Measurements from ENCODE around the gene CETP. TPM values are rescaled to one million over a fixed set of nuclear protein-coding genes. Genes with fewer than 3 reads are reported as not detected.
A peak's percentile ranks its signal among the peaks of the same experiment; 100 is the strongest.

The CETP gene
- total and polyA plus RNA-seq, 2 of the 13 experiments (the other 11 are each of a cell fraction or from before 2014, with no cell fraction given): 0.31 to 9.8 TPM

DNA sequence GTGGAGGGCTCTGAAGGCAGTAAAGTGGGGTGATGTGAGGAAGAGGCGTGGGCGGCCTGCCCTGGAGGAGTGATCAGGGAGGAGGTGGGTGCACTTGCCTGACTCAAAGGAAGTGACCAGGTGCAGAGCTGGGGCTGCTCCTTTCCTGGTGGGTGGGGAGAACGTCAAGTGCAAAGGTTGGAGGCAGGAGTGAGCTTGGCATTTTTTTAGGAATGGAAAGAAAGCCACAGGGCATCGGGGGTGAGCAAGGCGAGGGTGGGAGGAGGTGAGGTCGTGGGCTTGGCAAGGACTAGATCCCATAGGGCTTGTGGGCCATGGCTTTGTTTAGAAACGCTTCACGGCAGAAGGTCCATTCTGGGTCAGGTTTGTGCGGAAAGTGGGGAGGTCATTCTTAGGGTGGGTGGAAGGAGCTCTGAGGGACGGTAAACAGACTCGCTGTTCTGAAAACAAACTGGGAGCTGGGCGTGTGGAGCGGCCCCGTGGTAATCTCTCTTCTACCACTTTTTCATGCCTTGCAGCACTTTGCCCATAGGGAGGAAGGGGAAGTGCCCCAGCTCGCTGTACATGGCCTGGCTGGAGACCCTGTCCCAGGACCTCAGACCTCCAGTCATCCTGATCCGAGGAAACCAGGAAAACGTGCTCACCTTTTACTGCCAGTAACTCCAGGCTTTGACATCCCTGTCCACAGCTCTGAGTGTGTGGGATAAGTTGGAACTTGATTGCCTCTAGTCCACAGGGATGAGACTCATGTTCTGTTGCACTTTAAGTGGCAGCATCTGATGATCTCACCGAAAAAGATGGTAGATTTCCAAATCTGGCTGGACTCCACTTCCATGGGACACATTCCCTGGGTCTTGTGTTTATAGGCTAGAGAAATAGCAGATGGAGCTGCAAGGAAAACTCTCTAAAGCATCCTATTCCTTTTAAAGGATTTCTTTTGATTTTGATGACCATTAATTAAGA, 48.7 kb upstream of the CETP start (continued):
- TF ChIP-seq, protein P1, sequence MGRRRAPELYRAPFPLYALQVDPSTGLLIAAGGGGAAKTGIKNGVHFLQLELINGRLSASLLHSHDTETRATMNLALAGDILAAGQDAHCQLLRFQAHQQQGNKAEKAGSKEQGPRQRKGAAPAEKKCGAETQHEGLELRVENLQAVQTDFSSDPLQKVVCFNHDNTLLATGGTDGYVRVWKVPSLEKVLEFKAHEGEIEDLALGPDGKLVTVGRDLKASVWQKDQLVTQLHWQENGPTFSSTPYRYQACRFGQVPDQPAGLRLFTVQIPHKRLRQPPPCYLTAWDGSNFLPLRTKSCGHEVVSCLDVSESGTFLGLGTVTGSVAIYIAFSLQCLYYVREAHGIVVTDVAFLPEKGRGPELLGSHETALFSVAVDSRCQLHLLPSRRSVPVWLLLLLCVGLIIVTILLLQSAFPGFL (CRISPR knock-in tag; IDR thresholded peaks at IDR 0.05): no peak
- TF ChIP-seq KDM5B (CRISPR knock-in tag; IDR thresholded peaks at IDR 0.05; ENCODE audit: borderline replicate concordance) (no peak), ZNF605 (CRISPR knock-in tag; IDR thresholded peaks at IDR 0.05) (0 out of 2 replicates have a peak, but pooled peaks have one; percentile 50), PHF8 (CRISPR knock-in tag; IDR thresholded peaks at IDR 0.05) (no peak; the same call in 1 of the 2 replicates), ZNF772 (CRISPR knock-in tag; IDR thresholded peaks at IDR 0.05) (peak; percentile 77; the same call in 1 of the 2 replicates), ZNF747 (CRISPR knock-in tag; IDR thresholded peaks at IDR 0.05; ENCODE audit: borderline replicate concordance) (peak; percentile 57; the same call in 1 of the 2 replicates), PHF21A (CRISPR knock-in tag; IDR thresholded peaks at IDR 0.05) (0 out of 2 replicates have a peak, but pooled peaks have one; percentile 37), ZNF430 (CRISPR knock-in tag; IDR thresholded peaks at IDR 0.05) (0 out of 2 replicates have a peak, but pooled peaks have one; percentile 7), ZNF501 (CRISPR knock-in tag; IDR thresholded peaks at IDR 0.05) (0 out of 2 replicates have a peak, but pooled peaks have one; percentile 35), NRL (CRISPR knock-in tag; IDR thresholded peaks at IDR 0.05; ENCODE audit: borderline replicate concordance) (0 out of 2 replicates have a peak, but pooled peaks have one; percentile 49), SALL1 (CRISPR knock-in tag; IDR thresholded peaks at IDR 0.05) (peak; percentile 33; the same call in 1 of the 2 replicates), BRCA1 (CRISPR knock-in tag; IDR thresholded peaks at IDR 0.05) (no peak)
- TF ChIP-seq, protein P2, sequence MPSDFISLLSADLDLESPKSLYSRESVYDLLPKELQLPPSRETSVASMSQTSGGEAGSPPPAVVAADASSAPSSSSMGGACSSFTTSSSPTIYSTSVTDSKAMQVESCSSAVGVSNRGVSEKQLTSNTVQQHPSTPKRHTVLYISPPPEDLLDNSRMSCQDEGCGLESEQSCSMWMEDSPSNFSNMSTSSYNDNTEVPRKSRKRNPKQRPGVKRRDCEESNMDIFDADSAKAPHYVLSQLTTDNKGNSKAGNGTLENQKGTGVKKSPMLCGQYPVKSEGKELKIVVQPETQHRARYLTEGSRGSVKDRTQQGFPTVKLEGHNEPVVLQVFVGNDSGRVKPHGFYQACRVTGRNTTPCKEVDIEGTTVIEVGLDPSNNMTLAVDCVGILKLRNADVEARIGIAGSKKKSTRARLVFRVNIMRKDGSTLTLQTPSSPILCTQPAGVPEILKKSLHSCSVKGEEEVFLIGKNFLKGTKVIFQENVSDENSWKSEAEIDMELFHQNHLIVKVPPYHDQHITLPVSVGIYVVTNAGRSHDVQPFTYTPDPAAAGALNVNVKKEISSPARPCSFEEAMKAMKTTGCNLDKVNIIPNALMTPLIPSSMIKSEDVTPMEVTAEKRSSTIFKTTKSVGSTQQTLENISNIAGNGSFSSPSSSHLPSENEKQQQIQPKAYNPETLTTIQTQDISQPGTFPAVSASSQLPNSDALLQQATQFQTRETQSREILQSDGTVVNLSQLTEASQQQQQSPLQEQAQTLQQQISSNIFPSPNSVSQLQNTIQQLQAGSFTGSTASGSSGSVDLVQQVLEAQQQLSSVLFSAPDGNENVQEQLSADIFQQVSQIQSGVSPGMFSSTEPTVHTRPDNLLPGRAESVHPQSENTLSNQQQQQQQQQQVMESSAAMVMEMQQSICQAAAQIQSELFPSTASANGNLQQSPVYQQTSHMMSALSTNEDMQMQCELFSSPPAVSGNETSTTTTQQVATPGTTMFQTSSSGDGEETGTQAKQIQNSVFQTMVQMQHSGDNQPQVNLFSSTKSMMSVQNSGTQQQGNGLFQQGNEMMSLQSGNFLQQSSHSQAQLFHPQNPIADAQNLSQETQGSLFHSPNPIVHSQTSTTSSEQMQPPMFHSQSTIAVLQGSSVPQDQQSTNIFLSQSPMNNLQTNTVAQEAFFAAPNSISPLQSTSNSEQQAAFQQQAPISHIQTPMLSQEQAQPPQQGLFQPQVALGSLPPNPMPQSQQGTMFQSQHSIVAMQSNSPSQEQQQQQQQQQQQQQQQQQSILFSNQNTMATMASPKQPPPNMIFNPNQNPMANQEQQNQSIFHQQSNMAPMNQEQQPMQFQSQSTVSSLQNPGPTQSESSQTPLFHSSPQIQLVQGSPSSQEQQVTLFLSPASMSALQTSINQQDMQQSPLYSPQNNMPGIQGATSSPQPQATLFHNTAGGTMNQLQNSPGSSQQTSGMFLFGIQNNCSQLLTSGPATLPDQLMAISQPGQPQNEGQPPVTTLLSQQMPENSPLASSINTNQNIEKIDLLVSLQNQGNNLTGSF (CRISPR knock-in tag; IDR thresholded peaks at IDR 0.05): no peak
- TF ChIP-seq, protein P3, sequence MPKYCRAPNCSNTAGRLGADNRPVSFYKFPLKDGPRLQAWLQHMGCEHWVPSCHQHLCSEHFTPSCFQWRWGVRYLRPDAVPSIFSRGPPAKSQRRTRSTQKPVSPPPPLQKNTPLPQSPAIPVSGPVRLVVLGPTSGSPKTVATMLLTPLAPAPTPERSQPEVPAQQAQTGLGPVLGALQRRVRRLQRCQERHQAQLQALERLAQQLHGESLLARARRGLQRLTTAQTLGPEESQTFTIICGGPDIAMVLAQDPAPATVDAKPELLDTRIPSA (CRISPR knock-in tag; IDR thresholded peaks at IDR 0.05; ENCODE audit: borderline replicate concordance): 0 out of 2 replicates have a peak, but pooled peaks have one; percentile 38
- TF ChIP-seq, protein P4, sequence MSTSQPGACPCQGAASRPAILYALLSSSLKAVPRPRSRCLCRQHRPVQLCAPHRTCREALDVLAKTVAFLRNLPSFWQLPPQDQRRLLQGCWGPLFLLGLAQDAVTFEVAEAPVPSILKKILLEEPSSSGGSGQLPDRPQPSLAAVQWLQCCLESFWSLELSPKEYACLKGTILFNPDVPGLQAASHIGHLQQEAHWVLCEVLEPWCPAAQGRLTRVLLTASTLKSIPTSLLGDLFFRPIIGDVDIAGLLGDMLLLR (CRISPR knock-in tag; IDR thresholded peaks at IDR 0.05): no peak
